Measurements from ENCODE around the gene OSBPL2. TPM values are rescaled to one million over a fixed set of nuclear protein-coding genes. Genes with fewer than 3 reads are reported as not detected.

The OSBPL2 gene
- total RNA-seq, 1 experiment from 2014 or later, result 49.5 TPM

GRCh38 chr20:62286493-62287064 is 48.3 kb downstream of the OSBPL2 start (continued):
- TF ChIP-seq ERG (CRISPR knock-in tag; IDR thresholded peaks at IDR 0.05) (no peak), ZNF263 (CRISPR knock-in tag; IDR thresholded peaks at IDR 0.05; ENCODE audit: low read depth) (no peak), USF1 (CRISPR knock-in tag; IDR thresholded peaks at IDR 0.05) (no peak), E2F5 (CRISPR knock-in tag; IDR thresholded peaks at IDR 0.05) (no peak), CDX4 (CRISPR knock-in tag; IDR thresholded peaks at IDR 0.05; ENCODE audit: borderline replicate concordance) (no peak), PRDM15 (CRISPR knock-in tag; IDR thresholded peaks at IDR 0.05) (no peak)

GRCh38 chr20:62287129-62287528 is 48.8 kb downstream of the OSBPL2 start:
- no peak for DNase-seq (ENCODE audit: low spot score)
- Mint-ChIP-seq H3K36me3 (peaks cover 28% of the 10 kb centered on the region), H3K27me3 (ENCODE audit: low read depth) (no peaks in the 10 kb centered on the region), H3K4me3 (no peak overlapping the region), H3K9me3 (no peaks in the 10 kb centered on the region), H3K4me1 (no peaks in the 10 kb centered on the region), H3K27ac (no peak overlapping the region)
- POLR2A ChIA-PET, result no interaction called here
- CTCF ChIA-PET, result no interaction called here
- ATAC-seq, result no peak
- TF ChIP-seq SOX15 (CRISPR knock-in tag; IDR thresholded peaks at IDR 0.05) (no peak), GABPB1 (CRISPR knock-in tag; IDR thresholded peaks at IDR 0.05) (no peak), AFF4 (CRISPR knock-in tag; IDR thresholded peaks at IDR 0.05; ENCODE audit: borderline replicate concordance) (no peak), HMGXB4 (CRISPR knock-in tag; IDR thresholded peaks at IDR 0.05) (no peak), EMX1 (CRISPR knock-in tag; IDR thresholded peaks at IDR 0.05) (no peak), USF1 (CRISPR knock-in tag; IDR thresholded peaks at IDR 0.05) (no peak), AR (CRISPR knock-in tag; IDR thresholded peaks at IDR 0.05) (no peak), JAZF1 (CRISPR knock-in tag; IDR thresholded peaks at IDR 0.05) (no peak), USF2 (CRISPR knock-in tag; IDR thresholded peaks at IDR 0.05) (no peak), CDX4 (CRISPR knock-in tag; IDR thresholded peaks at IDR 0.05; ENCODE audit: borderline replicate concordance) (no peak)

All from WTC11 (cell line).